H1 (cell line): ENCODE measurements around the gene TSEN34. TPM values are rescaled to one million over a fixed set of nuclear protein-coding genes. Genes with fewer than 3 reads are reported as not detected.

Experiments
- EGR1 ChIP-seq: IDR thresholded peaks from 2 replicates; pipeline ENCODE4 v1.6.1; 2011; ENCODE audit warnings: low read depth, low read length, borderline replicate concordance
- NRF1 ChIP-seq: IDR thresholded peaks from 2 replicates; pipeline ENCODE4 v1.6.1; 2011; ENCODE audit warnings: mild to moderate bottlenecking, low read depth, low read length, improper control_type of control experiment
- polyA plus RNA-seq, 7 experiments: library from polyadenylated mRNA; depleted of rRNA in 3 of 7; stranded (reverse) in 5 of 7; unstranded in 2 of 7; fragments of >200 nt in 5 of 7; fragments of 200-250 nt in 2 of 7; gene quantifications; 1 replicate in 5 of 7; 2 replicates in 1 of 7; 4 replicates in 1 of 7; pipeline versions ENCODE4 v1.2.1 to v1.2.3, GENCODE V29; 2011 to 2013; ENCODE audit warnings: missing spikeins in 2 of 7, mixed read lengths in 2 of 7
- total RNA-seq: library from RNA; stranded (reverse); fragmentation: NEBNext Ultra II Directional; extraction: Animal tissue kit (Norgen Biotek cat#: 25700); gene quantifications from 2 replicates; pipeline ENCODE4 v1.2.1, GENCODE V29; 2021
- TF ChIP-seq, protein P1 (sequence below): IDR thresholded peaks from 2 replicates; pipeline ENCODE4 v1.6.1; 2012; ENCODE audit warnings: inconsistent platforms

The TSEN34 gene
- total and polyA plus RNA-seq, 2 of the 8 experiments (the other 6 are each of a cell fraction or from before 2014, with no cell fraction given) = 22.5 to 52.3 TPM

DNA sequence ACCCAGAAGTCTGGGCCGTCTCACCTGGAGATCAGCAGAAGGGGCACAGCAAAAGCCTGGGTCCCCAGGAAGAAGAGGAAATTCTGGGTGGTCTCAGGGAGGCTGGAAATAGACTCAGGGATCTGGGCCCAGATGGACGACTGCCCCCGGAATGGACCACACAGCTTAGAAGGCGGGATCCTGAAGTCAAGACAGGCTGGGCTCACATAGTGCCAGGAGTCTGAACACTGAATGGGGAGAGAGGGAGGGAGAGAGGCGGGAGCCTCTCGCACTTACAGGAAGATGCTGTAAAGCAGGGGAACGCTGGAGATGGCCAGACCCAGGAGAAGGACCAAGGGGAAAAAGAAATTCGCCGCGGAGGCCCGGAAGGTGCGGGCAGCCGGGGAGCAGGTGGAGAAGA is 30.3 kb upstream of the TSEN34 start (continued):
- TF ChIP-seq NRF1 (no peak), EGR1 (no peak)
- TF ChIP-seq, protein P1, sequence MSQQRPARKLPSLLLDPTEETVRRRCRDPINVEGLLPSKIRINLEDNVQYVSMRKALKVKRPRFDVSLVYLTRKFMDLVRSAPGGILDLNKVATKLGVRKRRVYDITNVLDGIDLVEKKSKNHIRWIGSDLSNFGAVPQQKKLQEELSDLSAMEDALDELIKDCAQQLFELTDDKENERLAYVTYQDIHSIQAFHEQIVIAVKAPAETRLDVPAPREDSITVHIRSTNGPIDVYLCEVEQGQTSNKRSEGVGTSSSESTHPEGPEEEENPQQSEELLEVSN = no peak
